ENCODE measurements around the gene HSF5. TPM values are rescaled to one million over a fixed set of nuclear protein-coding genes. Genes with fewer than 3 reads are reported as not detected.

Gene HSF5
- total RNA-seq, 1 experiment from 2014 or later: not detected

- no peak overlapping the region for H3K9ac ChIP-seq (ENCODE audit: low read length)
- H3K79me2 ChIP-seq (ENCODE audit: low read length): no peaks in the 10 kb centered on the region
- H3K4me2 ChIP-seq (ENCODE audit: low read length): no peak overlapping the region
- H4K20me1 ChIP-seq (ENCODE audit: low read length): no peaks in the 10 kb centered on the region
- no peaks in the 10 kb centered on the region for H3K9me3 ChIP-seq (ENCODE audit: low read length)
- no peaks in the 10 kb centered on the region for H3F3A ChIP-seq (ENCODE audit: low read length, unreplicated experiment)
- no peak overlapping the region for H2AFZ ChIP-seq (ENCODE audit: low read length)
- H3K27me3 ChIP-seq (ENCODE audit: low read length): no peaks in the 10 kb centered on the region
- ChIA-PET POLR2A (ENCODE audit: unreplicated experiment) (no interaction called here), CTCF (no interaction called here)
- no peaks in the 10 kb centered on the region for H3K36me3 ChIP-seq (ENCODE audit: low read depth, low read length)
- no peak for TF ChIP-seq CTCF (conservative IDR thresholded peaks at IDR 0.05; ENCODE audit: low read depth, low read length)
- TF ChIP-seq EZH2 (IDR thresholded peaks at IDR 0.05; ENCODE audit: low read length, unreplicated experiment): no peak
- no peak for TF ChIP-seq EZH2phosphoT487 (IDR thresholded peaks at IDR 0.05; ENCODE audit: borderline replicate concordance, low read length)
- peaks cover 21% of the 10 kb centered on the region for H3K4me1 ChIP-seq (ENCODE audit: insufficient read depth, low read length)
- no TSS peak for BruUV-seq (replicated peaks)
- intact Hi-C loops (cut with micrococcal nuclease): no loop called here
- H3K9me2 ChIP-seq (replicated peaks; ENCODE audit: low read length): no peaks in the 10 kb centered on the region
- DNase-seq (no peak), ATAC-seq (no peak)
- no peak overlapping the region for H3K27ac ChIP-seq (ENCODE audit: low read length)
- no peak overlapping the region for H3K4me3 ChIP-seq (ENCODE audit: low read length)
Observed at GRCh38 chr17:58380207-58381123, 107.7 kb downstream of the HSF5 start.

GRCh38 chr17:58379511-58379824, 108.7 kb downstream of the HSF5 start:
- peaks cover 21% of the 10 kb centered on the region for H3K4me1 ChIP-seq (ENCODE audit: insufficient read depth, low read length)
- no peak overlapping the region for H3K4me2 ChIP-seq (ENCODE audit: low read length)
- H3K9me3 ChIP-seq (ENCODE audit: low read length): no peaks in the 10 kb centered on the region
- ChIA-PET CTCF (interaction anchor here (1.3 kb wide), 1 partner anchor 38 kb away, joined by 3 read pairs; the partner anchor contains the start of gene RNF43), POLR2A (ENCODE audit: unreplicated experiment) (no interaction called here)
- H3K27ac ChIP-seq (ENCODE audit: low read length): no peak overlapping the region
- no peaks in the 10 kb centered on the region for H3F3A ChIP-seq (ENCODE audit: low read length, unreplicated experiment)
- no peak overlapping the region for H3K4me3 ChIP-seq (ENCODE audit: low read length)
- no peaks in the 10 kb centered on the region for H3K79me2 ChIP-seq (ENCODE audit: low read length)
- H3K9me2 ChIP-seq (replicated peaks; ENCODE audit: low read length): no peaks in the 10 kb centered on the region
- no TSS peak for BruUV-seq (replicated peaks)
- no peaks in the 10 kb centered on the region for H3K36me3 ChIP-seq (ENCODE audit: low read depth, low read length)
- intact Hi-C loops (cut with micrococcal nuclease): no loop called here
- TF ChIP-seq CTCF (conservative IDR thresholded peaks at IDR 0.05; ENCODE audit: low read depth, low read length) (no peak), EZH2 (IDR thresholded peaks at IDR 0.05; ENCODE audit: low read length, unreplicated experiment) (no peak), EZH2phosphoT487 (IDR thresholded peaks at IDR 0.05; ENCODE audit: borderline replicate concordance, low read length) (no peak)
- H3K9ac ChIP-seq (ENCODE audit: low read length): no peak overlapping the region
- H4K20me1 ChIP-seq (ENCODE audit: low read length): no peaks in the 10 kb centered on the region
- DNase-seq: no peak
- no peak for ATAC-seq
- no peak overlapping the region for H2AFZ ChIP-seq (ENCODE audit: low read length)
- no peaks in the 10 kb centered on the region for H3K27me3 ChIP-seq (ENCODE audit: low read length)
